HG03565 (cell line): Measurements from ENCODE around the gene HMGB1.

Source experiments
- ATAC-seq: cut with Tn5 transposase; IDR thresholded peaks from one replicate; pipeline ENCODE4 v1.9.1; 2021; ENCODE audit warnings: mild to moderate bottlenecking, moderate library complexity; ENCODE audit not compliant: unreplicated experiment

HMGB1 gene

GRCh38 chr13:30435911-30436451 lies 29.8 kb downstream of the HMGB1 start:
- no peak for ATAC-seq

- no peak for ATAC-seq
These were observed 34.3 kb downstream of the HMGB1 start for GRCh38 chr13:30431269-30431940.

GRCh38 chr13:30429721-30430694 lies 35.7 kb downstream of the HMGB1 start:
- peak; percentile 81 for ATAC-seq

GRCh38 chr13:30429235-30429634 lies 36.5 kb downstream of the HMGB1 start:
- ATAC-seq = no peak

- ATAC-seq = no peak
These were observed 41.8 kb downstream of the HMGB1 start for GRCh38 chr13:30423891-30424290.

- ATAC-seq = peak; percentile 36
These were observed 43.5 kb downstream of the HMGB1 start, which contains the start of gene UBE2L5 for GRCh38 chr13:30422054-30422839. Gene UBE2L5, plus strand, starts transcription at chr13:30422493. Its CDS starts 5,498 bp downstream, at chr13:30427991.

GRCh38 chr13:30421093-30422053 lies 44.4 kb downstream of the HMGB1 start:
- ATAC-seq = no peak

GRCh38 chr13:30418717-30419459 lies 46.8 kb downstream of the HMGB1 start:
- no peak for ATAC-seq

- ATAC-seq = no peak
These were observed 47.5 kb downstream of the HMGB1 start for GRCh38 chr13:30418075-30418716.

- ATAC-seq = no peak
These were observed 49.3 kb downstream of the HMGB1 start for GRCh38 chr13:30416471-30416870.

- ATAC-seq = peak; percentile 81
These were observed 50.2 kb downstream of the HMGB1 start for GRCh38 chr13:30415430-30416030.

- no peak for ATAC-seq
These were observed 51.9 kb downstream of the HMGB1 start for GRCh38 chr13:30413842-30414241.

- no peak for ATAC-seq
These were observed 53.4 kb downstream of the HMGB1 start for GRCh38 chr13:30412346-30412745.

GRCh38 chr13:30410705-30411125 lies 55.0 kb downstream of the HMGB1 start:
- ATAC-seq = no peak

- ATAC-seq = no peak
These were observed 55.6 kb downstream of the HMGB1 start for GRCh38 chr13:30409886-30410704.

- peak; percentile 78 for ATAC-seq
These were observed 57.2 kb downstream of the HMGB1 start for GRCh38 chr13:30408319-30409101.
